Measurements from ENCODE around the gene PSMC4.
"Not testable (repeated sequence)": the region's sequence is repeated elsewhere in the genome, so short reads cannot be mapped to it uniquely, and the experiment has no call there.

Gene PSMC4

DNA sequence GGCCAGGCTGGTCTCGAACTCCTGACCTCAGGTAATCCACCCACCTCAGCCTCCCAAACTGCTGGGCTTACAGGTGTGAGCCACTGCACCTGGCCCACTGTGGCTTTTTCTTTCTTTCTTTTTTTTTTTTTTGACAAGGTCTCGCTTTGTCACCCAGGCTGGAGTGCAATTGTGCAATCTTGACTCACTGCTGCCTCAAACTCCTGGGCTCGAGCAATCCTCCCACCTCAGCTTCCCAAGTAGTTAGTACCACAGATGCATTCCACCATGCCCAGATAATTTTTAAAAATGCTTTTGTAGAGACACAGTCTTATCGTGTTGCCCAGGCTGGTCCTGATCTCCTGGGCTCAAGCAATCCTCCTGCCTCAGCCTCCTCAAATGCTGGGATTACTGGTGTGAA lies 24.4 kb upstream of the PSMC4 start:
- DNase-seq (ENCODE audit: low read depth in 2 of 2) = no peak

DNA sequence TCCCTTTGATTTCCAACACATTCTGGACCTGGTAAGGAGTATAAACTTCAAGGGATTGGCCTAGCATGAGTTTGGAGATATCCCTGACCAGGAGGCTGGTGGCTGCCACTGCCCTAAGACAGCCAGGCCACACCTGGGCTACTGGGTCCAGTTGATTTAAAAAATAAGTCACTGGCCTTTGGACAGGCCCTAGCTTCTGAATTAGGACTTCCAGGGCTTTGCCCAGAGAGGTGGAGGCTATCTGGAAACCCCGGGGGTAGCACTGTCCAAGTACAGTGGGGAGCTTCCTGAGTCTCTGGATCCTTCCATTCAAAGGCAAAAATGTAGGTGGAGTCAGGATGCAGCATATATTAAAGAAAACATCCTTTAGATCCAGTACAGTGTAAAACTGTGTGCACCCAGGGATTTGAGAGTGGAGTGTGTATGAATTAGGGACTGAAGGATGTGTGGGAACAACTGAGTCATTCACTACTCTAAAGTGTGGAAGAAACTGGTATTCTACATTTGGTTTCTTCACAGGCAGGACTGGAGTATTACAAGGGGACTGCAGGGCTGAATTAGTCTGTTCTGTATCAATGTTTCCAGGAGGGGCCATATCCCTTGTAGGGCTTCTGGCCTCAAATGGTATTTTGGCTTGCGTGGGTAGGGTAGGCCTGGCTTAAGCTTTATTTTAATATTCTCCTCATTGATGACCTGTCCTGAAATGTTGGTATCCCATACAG lies 21.8 kb upstream of the PSMC4 start:
- DNase-seq (ENCODE audit: low read depth in 2 of 2) = no peak

DNA sequence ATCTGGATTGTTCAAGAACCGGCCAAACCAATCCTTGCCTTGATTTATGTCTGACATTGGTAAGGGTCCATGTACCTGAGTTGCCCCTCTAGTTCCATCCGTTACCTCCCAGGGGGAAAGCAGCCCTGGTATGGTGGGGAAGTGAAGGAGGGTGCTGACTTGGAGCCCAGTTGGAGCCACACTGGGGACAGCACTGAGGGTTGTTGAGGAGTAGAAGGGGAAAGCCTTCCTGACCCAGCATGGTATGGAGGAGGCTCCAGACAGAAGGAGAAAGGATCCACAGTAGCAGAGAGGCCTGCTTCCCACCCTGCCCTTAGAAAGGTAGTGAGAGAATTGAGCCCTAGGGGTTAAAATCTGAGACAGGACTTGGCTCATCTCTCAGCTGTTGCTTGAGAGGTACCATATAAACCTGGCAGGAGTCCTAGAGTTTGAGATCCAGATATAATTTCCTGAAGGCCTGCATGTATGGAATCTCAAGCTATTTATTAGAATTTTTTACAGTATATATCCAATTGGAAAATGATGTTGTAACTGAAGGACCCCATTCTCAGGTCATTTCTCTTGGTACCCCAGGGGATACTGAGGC lies 19.8 kb upstream of the PSMC4 start:
- no peak for DNase-seq (ENCODE audit: low read depth in 2 of 2)

DNA sequence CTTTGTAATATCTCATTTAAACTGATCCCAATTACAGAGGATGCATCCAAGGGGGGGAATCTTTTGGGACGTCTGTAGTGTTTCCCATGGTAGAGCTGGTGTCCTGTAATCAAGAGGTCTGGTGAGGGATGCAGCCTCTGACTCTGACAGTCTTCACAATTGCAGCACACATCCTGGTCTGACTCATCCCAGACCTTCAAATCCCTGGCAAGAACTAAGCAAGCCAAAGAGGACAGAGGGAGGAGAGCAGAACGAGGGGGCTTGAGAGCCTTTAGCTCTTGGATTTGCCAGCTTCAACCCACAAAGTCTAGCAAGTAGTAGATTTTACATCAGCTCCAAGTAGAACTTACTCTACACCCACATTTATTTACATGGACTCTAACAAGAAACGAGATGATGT lies 19.3 kb upstream of the PSMC4 start:
- no peak for DNase-seq (ENCODE audit: low read depth in 2 of 2)

DNA sequence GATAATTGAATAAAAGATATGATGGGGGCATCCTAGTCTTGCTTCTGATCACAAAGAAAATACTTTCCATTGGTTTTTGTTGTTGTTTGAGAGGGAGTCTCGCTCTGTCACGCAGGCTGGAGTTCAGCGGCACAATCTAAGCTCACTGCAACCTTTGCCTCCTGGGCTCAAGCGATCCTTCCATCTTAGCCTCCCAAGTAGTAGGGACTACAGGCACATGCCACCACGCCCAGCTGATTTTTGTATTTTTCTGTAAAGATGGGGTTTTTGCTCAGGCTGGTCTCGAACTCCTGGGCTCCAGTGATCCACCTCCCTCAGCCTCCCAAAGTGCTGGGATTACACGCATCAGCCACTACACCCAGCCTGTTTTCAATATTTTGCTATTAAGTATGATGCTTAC lies 17.1 kb upstream of the PSMC4 start:
- DNase-seq (ENCODE audit: low read depth in 2 of 2) = no peak

DNA sequence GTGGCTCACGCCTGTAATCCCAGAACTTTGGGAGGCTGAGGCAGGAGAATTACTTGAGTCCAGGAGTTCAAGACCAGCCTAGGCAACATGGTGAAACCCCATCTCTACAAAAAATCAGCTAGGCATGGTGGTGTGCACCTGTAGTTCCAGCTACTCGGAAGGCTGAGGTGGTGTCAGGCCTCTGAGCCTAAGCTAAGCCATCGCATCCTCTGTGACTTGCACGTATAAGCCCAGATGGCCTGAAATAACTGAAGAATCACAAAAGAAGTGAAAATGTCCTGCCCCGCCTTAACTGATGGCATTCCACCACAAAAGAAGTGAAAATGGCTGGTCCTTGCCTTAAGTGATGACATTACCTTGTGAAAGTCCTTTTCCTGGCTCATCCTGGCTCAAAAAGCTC lies 13.1 kb upstream of the PSMC4 start:
- DNase-seq (ENCODE audit: low read depth in 2 of 2) = not testable (repeated sequence)

DNA sequence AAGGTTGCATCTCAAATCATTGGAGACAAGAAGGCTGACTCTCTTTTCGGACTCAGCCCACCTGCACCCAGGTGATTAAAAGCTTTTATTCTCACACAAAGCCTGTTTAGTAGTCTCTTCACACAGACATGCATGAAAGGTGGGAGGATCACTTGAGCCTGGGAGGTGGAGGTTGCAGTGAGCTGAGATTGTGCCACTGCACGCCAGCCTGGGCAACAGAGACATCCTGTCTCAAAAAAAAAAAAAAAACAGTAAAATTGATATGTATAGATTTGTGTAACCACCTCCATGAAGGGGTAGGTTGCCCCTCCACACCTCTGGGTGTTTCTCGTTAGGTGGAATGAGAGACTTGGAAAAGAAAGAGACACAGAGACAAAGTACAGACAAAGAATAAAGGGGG lies 12.0 kb upstream of the PSMC4 start:
- not testable (repeated sequence) for DNase-seq (ENCODE audit: low read depth in 2 of 2)

DNA sequence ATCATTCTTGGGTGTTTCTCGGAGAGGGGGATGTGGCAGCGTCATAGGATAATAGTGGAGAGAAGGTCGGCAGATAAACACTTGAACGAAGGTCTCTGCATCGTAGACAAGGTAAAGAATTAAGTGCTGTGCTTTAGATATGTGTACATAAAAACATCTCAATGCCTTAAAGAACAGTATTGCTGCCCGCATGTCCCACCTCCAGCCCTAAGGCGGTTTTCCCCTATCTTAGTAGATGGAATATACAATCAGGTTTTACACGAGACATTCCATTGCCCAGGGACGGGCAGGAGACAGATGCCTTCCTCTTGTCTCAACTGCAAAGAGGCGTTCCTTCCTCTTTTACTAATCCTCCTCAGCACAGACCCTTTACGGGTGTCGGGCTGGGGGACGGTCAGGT lies 11.6 kb upstream of the PSMC4 start:
- not testable (repeated sequence) for DNase-seq (ENCODE audit: low read depth in 2 of 2)

DNA sequence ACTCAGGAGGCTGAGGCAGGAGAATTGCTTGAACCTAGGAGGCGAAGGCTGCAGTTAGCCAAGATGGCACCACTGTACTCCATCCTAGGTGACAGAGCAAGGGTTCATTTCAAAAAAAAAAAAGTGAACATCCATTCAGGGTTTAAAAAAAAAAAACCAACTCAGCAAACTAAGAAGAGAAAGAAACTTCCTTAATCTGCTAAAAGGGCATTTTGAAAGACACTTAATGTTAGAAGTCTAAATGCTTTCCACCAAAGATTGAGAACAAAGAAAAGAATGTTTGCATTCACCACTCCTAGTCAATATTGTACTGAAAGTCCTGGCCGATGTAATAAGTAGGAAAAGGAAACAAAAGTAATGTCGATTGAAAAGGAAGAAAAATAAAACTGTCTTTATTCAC lies 7.1 kb upstream of the PSMC4 start:
- no peak for DNase-seq (ENCODE audit: low read depth in 2 of 2)

DNA sequence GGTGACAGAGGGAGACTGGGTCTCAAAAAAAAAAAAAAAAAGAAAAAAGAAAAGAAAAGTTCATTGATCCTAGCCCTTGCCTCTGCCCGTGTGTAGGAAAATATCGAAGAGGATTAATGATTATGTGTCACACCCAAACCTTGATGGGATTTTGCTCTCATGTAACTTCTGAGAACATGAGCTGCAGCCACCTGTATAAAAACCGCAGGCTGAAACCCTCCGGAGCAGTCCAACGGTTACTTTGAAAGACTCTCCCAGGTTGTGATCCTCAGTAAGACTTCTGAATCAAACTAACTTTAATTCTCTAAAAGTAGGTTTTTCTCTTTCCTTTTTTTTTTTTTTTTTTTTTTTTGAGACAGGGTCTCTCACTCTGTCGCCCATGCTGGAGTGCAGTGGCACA lies 4.3 kb upstream of the PSMC4 start:
- DNase-seq (ENCODE audit: low read depth in 2 of 2) = no peak

DNA sequence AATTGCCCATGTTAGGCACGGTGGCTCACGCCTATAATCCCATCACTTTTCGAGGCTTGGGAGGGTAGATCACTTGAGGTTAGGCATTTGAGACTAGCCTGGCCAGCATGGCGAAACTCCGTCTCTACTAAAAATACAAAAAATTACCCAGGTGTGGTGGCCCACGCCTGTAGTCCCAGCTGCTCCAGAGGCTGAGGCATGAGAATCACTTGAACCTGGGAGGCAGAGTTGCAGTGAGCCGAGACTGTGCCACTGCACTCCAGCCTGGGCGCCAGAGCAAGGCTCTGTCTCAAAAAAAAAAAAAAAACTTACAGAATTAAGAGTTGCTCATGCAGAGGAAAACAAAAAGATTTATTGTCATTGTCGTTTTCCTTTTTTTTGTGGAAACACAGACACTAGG lies 3.4 kb upstream of the PSMC4 start:
- no peak for DNase-seq (ENCODE audit: low read depth in 2 of 2)

DNA sequence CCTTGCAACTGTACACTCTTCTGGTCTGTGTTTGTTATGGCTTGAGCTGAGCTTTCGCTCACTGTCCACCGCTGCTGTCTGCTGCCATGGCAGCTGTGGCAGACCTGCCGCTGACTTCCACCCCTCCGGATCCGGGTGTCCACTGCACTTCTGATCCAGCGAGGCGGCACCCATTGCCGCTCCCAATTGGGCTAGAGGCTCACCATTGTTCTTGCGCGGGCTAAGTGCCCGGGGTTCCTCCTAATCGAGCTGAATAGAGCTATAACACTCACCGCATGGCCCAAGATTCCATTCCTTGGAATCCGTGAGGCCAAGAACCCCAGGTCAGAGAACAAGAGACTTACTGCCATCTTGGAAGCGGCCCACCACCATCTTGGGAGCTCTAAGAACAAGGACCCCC lies 2.2 kb upstream of the PSMC4 start:
- DNase-seq (ENCODE audit: low read depth in 2 of 2) = no peak

DNA sequence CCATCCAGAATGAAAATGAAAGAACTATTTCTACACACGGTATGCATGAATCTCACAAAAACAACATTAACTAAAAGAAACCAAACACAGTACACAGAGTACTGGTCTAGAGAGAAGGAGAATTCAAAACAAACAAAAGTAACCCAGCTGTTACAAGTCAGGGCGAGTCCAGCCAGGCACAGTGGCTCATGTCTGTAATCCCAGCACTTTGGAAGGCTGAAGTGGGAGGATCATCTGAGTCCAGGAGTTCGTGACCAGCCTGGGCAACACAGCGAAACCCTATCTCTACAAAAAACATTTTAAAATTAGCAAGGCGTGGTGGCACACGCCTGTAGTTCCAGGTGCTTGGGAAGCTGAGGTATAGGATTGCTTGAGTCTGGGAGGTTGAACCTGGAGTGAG lies 1.7 kb upstream of the PSMC4 start:
- no peak for DNase-seq (ENCODE audit: low read depth in 2 of 2)

DNA sequence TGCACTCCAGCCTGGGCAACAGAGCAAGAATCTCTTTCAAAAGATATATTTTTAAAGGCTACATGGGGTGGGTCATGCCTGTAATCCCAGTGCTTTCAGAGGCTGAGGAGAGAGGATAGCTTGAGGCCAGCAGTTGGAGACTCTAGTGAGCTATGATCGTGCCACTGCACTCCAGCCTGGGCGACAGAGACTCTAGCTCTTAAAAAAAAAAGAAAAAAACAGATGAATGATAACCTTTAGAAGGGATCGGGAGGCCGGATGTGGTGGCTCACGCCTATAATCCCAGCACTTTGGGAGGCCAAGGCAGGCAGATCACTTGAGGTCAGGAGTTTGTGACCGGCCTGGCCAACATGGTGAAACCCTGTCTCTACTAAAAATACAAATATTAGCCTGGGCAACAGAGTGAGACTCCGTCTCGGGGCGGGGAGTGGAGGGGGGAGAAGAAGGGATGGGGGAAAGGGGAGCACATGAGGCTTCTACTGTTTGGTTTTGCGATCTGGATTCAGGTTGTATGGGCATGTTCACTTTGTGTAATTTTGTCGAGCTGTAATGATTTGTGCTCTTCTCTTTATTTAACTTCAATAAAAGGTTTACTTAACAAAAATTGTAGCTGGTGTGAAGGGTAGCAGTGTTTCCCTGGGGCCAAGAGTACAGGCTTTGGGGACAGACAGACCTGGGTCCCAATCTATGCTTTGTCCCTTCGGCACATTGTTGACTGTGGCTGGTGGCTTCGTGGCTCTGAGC lies 1.1 kb upstream of the PSMC4 start:
- no peak for DNase-seq (ENCODE audit: low read depth in 2 of 2)

DNA sequence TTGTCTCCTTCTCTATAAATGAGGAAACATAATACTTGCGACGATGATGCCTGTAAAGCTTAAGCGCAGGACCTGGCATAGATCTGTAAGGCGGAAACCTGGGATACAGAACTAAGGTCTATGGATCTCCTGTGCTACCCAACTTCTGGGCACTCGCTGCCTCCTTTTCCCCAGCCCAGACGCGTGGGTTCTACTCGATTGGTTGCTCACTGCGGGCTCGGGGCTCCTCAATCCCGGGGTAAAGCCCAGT lies 615 bp upstream of the PSMC4 start:
- DNase-seq (ENCODE audit: low read depth in 2 of 2) = no peak

DNA sequence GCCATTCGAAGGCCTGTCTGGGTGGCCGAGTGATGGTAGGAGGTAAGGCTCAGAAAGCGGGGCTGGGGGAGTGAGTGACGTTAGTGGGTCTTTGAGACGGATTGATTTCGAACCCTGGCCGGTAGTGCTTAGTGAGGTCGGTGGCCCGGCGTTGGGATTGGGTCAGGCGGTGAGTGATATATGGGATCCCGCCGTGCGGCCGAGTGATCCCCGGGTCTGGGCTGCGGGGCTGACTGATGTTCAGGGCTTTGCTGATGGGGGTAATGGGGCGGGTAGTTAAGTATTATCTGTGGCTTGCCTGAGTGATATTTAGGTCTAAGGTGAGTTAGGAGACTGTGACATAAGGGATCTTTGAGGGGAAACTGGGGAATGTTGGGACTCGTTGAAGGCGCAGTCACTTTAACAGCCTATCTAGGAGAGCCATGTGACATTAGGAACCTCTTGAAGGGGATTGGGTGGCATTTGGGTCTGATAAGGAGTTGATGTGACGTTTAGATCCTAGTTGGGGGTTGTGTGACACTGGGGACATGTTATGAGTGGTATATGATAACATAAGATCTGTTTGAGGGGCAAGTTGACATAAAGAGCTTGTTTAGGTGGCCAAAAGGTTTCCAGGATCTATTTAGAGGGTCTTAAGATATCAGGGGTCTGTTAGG lies 543 bp downstream of the PSMC4 start:
- no peak for DNase-seq (ENCODE audit: low read depth in 2 of 2)

DNA sequence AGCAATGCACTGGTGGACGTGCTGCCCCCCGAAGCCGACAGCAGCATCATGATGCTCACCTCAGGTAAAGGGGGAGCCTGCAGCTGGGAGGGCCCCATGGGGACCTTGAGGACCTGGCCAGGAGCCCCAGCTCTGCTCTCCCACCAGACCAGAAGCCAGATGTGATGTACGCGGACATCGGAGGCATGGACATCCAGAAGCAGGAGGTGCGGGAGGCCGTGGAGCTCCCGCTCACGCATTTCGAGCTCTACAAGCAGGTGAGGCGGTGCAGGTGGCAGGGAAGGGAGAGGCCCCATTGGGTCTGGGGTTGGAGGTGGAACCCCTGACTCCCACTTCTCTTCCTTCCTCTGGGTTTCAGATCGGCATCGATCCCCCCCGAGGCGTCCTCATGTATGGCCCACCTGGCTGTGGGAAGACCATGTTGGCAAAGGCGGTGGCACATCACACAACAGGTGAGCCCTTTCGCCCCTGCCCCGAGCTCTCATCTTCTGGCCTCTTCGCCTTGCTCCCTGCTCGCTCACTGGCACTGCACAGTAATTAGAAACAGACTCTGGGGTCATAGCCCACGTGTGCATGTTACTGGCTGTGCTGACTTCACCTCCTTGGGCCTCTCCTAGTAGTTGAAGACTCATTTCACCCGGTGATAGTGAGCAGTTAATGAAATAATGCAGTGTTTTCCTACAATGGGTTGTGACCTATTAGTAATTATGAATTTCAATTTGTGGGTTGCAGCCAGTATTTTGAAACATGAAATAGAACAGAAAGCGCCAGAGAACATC lies 3.6 kb downstream of the PSMC4 start:
- DNase-seq (ENCODE audit: low read depth in 2 of 2) = no peak

DNA sequence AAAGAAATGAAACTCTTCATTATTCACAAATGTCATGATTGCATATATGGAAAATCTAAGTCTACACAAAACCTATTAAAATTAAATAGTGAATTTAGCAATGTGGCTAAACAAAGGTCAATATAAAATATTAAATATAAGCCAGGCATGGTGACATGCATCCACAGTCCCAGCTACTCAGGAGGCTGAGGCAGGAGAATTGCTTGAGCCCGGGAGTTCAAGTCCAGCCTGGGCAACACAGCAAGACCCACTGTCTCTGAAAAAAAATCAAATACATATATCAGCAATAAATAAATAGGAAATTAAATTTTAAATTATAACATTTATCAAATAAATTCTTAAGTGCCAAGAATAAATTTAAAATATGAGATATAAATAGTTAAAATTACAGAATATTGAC lies 11.9 kb downstream of the PSMC4 start:
- no peak for DNase-seq (ENCODE audit: low read depth in 2 of 2)

DNA sequence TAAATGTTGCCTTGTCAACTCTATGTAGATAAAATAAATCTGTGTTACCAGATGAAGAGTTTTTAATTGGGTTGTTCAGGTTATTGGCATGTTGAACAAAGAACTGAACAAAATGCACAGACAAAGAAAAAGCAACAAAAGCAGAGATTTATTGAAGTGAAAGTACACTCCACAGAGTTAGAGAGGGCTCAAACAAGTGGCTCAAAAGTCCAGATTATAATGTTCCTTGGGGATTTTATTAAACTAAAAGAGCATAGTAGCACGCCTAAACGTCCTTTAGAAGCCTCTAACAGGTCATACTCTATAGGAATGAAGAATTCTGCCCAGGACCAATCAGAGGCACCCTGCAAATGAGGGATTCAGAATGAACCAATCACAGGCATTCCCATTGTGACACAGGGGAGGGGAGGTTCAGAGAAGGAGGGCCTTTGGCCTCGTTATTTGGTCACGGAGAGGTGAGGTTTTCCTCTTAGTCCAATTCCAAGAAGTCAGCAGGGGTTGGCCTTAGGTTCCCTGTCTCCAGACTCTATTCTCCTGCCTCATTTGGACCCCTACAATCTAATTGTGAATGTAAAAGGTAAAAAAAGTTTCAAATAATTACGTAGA lies 12.8 kb downstream of the PSMC4 start:
- DNase-seq (ENCODE audit: low read depth in 2 of 2) = no peak

DNA sequence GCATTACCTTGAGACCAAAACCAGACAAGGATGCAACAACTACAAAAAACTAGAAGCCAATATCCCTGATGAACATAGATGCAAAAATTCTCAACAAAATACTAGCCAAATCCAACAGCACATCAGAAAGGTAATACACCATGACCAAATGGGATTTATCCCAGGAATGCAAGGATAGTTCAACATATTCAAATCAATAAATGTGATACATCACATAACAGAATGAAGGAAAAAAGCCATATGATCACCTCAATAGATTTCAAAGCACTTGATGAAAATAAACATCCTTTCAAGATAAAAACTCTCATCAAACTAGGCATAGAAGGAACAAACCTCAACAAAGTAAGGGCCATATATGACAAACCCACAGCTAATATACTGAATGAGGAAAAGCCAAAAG lies 15.7 kb downstream of the PSMC4 start:
- no peak for DNase-seq (ENCODE audit: low read depth in 2 of 2)

DNA sequence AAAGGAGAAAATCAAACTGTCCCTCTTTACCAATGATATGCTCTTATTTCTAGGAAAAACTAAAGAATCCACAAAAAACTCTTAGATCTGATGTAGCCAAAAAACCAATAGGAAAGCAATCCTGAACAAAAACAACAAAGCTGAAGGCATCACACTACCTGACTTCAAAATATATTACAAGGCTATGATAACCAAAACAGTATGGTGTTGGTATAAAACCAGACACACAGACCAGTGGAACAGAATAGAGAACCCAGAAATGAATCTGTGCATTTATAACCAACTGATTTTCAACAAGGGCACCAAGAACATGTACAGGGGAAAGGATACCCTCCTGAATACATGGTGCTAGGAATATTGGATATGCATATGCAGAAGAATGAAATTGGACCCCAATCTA lies 16.2 kb downstream of the PSMC4 start:
- DNase-seq (ENCODE audit: low read depth in 2 of 2) = no peak

DNA sequence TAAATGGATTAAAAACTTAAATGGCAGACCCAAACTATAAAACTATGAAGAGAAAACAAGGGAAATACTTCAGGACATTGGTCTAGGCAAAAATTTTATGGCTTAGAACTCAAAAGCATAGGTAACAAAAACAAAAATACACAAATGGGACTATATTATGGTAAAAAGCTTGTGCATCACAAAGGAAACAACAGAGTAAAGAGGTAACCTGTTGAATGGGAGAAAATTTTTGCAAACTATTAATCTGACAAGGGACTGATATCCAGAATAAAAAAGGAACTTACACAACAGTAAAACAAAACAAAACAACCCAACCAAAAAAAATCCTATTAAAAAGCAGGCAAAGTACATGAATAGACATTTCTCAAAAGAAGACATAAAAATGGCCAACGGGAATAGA lies 16.6 kb downstream of the PSMC4 start:
- DNase-seq (ENCODE audit: low read depth in 2 of 2) = no peak

All from stimulated activated CD8-positive, alpha-beta memory T cell treated with anti-CD3 and anti-CD28 coated beads, Interleukin-15, amount 100 ng/mL, for 48 hours (primary cell).